Endodermal cell (in vitro differentiated cells): ENCODE measurements around the gene RDM1. TPM values are rescaled to one million over a fixed set of nuclear protein-coding genes. Genes with fewer than 3 reads are reported as not detected.

Experiments used
- DNase-seq: peaks from one replicate; pipeline ENCODE4 v3.0.0-alpha.2; 2017
- H3K27ac ChIP-seq: 2 replicates; pipeline ENCODE4 v1.5.1; 2013; ENCODE audit warnings: mild to moderate bottlenecking, low read depth, low read length, moderate library complexity
- H3K27me3 ChIP-seq: 2 replicates; pipeline ENCODE4 v1.6.1; 2013; ENCODE audit warnings: mild to moderate bottlenecking, low read length, moderate library complexity; ENCODE audit not compliant: insufficient read depth, control insufficient read depth, poor library complexity, severe bottlenecking
- H3K36me3 ChIP-seq: 2 replicates; pipeline ENCODE4 v1.7.0; 2013; ENCODE audit warnings: mild to moderate bottlenecking, low read length, moderate library complexity; ENCODE audit not compliant: control insufficient read depth, insufficient read depth
- H3K4me1 ChIP-seq: one replicate; pipeline ENCODE4 v1.7.0; 2013; ENCODE audit warnings: low read length; ENCODE audit not compliant: control insufficient read depth, insufficient read depth
- H3K4me3 ChIP-seq: 2 replicates; pipeline ENCODE4 v1.5.1; 2013; ENCODE audit warnings: mild to moderate bottlenecking, low read length, moderate library complexity
- H3K9ac ChIP-seq: 2 replicates; pipeline ENCODE4 v1.6.1; 2013; ENCODE audit warnings: mild to moderate bottlenecking, low read length, moderate library complexity; ENCODE audit not compliant: poor library complexity, severe bottlenecking; ENCODE audit errors: extremely low read depth
- H3K9me3 ChIP-seq: 2 replicates; pipeline ENCODE4 v1.6.1; 2013; ENCODE audit warnings: mild to moderate bottlenecking, low read length, moderate library complexity; ENCODE audit not compliant: control insufficient read depth
- H3K27ac Mint-ChIP-seq: 2 replicates; pipeline ENCODE4 v1.8.0; 2020; ENCODE audit warnings: mixed read lengths
- H3K27me3 Mint-ChIP-seq: 2 replicates; pipeline ENCODE4 v1.8.0; 2021; ENCODE audit warnings: mild to moderate bottlenecking, mixed read lengths; ENCODE audit not compliant: insufficient read depth
- H3K36me3 Mint-ChIP-seq: 2 replicates; pipeline ENCODE4 v1.8.0; 2020; ENCODE audit warnings: low read depth, mixed read lengths
- H3K4me1 Mint-ChIP-seq: 2 replicates; pipeline ENCODE4 v1.8.0; 2020; ENCODE audit warnings: mixed read lengths
- H3K4me3 Mint-ChIP-seq: 2 replicates; pipeline ENCODE4 v1.8.0; 2020; ENCODE audit warnings: mild to moderate bottlenecking, moderate library complexity, mixed read lengths
- H3K9me3 Mint-ChIP-seq: 2 replicates; pipeline ENCODE4 v1.8.0; 2020; ENCODE audit warnings: mild to moderate bottlenecking, mixed read lengths
- WGBS, 2 experiments: methylation state at CpG; one replicate each; pipeline versions ENCODE4 v1.1.5 to v1.1.7; 2013; ENCODE audit warnings: missing lambda C conversion rate in 2 of 2, mixed read lengths in 1 of 2; ENCODE audit not compliant: insufficient coverage in 1 of 2, insufficient read length in 1 of 2; 5-methylcytosine and 5-hydroxymethylcytosine counted together
- total RNA-seq, 2 donors: library from RNA; stranded (reverse); fragmentation: NEBNext Ultra II Directional in 1 of 2; extraction: Animal tissue kit (Norgen Biotek cat#: 25700) in 1 of 2; gene quantifications; 2 replicates in 1 of 2; 3 replicates in 1 of 2; pipeline ENCODE4 v1.2.1, GENCODE V29; 2021
- TF ChIP-seq, protein P1 (sequence below): fragments of 200-600 bp; sonication (generic); conservative IDR thresholded peaks from 2 replicates; pipeline ENCODE4 v1.5.0; 2021; ENCODE audit warnings: antibody characterized with exemption, mild to moderate bottlenecking

RDM1 gene
- total RNA-seq, 2 donors from 2014 or later, result 5.3 to 14.2 TPM

DNA sequence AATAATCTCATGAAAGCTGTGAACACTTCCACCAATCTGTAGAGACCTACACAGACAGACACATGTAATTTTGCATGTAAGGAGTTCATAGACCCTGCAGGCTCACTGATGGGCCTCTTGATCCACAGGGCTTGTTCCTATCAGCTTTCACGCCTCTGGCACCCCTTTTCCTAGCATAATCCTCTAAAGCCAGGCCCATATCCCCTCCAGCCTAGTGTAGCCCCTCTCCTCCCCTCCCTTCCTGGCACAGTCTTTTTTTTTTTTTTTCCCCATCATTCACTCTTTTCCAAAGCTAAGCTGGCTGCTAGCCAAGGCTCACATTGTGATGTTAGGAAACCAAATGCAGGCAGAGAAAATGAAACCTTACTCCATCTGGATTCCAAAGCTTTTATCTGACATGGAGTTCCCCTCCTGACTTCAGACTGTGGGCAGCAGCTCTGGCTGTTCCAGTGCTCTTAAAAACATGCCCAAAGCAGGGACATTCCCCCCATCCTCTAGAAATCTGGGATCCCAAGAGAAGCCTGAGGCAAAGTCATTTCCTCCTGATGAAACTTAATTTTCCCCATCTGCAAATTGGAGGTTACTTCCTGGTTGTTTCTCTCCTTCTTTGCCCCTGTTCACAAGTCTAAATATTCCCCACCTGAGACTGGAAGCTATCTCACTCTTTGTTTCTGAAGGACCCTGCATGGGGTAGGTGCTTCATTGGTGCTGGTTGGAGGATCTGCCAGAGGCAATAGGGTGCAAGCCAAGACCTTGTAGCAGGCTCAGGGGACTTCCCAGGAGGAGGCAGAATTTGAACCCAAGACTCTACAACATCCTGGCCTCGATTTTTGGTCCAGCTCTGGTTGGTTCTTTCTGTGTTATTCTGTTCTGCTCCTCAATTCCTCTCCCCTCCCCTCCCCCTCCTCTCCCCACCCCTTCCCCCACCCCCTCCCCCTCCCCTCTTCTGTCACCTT lies 40.5 kb downstream of the RDM1 start:
- 80% methylated on average over 1 to 2 of the region's 2 CpGs for WGBS, 2 experiments
- Histone ChIP-seq H3K4me1 (peaks cover 2% of the 10 kb centered on the region), H3K36me3 (no peaks in the 10 kb centered on the region), H3K4me3 (no peak overlapping the region), H3K27ac (no peak overlapping the region), H3K9ac (no peak overlapping the region), H3K27me3 (no peaks in the 10 kb centered on the region), H3K9me3 (no peaks in the 10 kb centered on the region)
- TF ChIP-seq, protein P1, sequence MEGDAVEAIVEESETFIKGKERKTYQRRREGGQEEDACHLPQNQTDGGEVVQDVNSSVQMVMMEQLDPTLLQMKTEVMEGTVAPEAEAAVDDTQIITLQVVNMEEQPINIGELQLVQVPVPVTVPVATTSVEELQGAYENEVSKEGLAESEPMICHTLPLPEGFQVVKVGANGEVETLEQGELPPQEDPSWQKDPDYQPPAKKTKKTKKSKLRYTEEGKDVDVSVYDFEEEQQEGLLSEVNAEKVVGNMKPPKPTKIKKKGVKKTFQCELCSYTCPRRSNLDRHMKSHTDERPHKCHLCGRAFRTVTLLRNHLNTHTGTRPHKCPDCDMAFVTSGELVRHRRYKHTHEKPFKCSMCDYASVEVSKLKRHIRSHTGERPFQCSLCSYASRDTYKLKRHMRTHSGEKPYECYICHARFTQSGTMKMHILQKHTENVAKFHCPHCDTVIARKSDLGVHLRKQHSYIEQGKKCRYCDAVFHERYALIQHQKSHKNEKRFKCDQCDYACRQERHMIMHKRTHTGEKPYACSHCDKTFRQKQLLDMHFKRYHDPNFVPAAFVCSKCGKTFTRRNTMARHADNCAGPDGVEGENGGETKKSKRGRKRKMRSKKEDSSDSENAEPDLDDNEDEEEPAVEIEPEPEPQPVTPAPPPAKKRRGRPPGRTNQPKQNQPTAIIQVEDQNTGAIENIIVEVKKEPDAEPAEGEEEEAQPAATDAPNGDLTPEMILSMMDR, result no peak
- DNase-seq, result no peak
- no peaks in the 10 kb centered on the region for H3K36me3 Mint-ChIP-seq
- H3K9me3 Mint-ChIP-seq, result no peaks in the 10 kb centered on the region
- no peaks in the 10 kb centered on the region for H3K27me3 Mint-ChIP-seq
- no peak overlapping the region for H3K4me3 Mint-ChIP-seq
- H3K27ac Mint-ChIP-seq, result no peak overlapping the region
- peaks cover 23% of the 10 kb centered on the region for H3K4me1 Mint-ChIP-seq

DNA sequence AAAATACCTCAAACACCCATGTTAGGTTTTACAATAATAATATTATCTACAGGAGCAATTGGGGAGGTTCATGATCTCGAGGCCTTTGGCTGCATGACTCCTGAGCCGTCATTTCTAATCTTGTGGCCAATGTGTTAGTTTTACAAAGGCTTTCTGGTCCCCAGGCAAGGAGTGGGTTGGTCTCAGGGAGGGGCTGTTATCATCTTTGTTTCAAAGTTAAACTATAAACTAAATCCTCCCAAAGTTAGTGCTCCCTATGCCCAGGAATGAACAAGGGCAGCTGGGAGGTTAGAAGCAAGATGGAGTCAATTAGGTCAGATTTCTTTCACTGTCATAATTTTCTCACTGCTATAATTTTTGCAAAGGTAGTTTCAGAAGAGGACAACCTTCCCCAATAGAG lies 41.3 kb downstream of the RDM1 start:
- H3K9me3 ChIP-seq, result no peaks in the 10 kb centered on the region
- H3K36me3 ChIP-seq, result no peaks in the 10 kb centered on the region
- H3K9ac ChIP-seq, result no peak overlapping the region
- no peaks in the 10 kb centered on the region for H3K36me3 Mint-ChIP-seq
- H3K4me1 ChIP-seq, result peaks cover 2% of the 10 kb centered on the region
- WGBS, 2 experiments, result 95% methylated on average over 2 of the region's 2 CpGs; no CpG with 5 or more reads in 1 of the 2 experiments
- no peak overlapping the region for H3K27ac ChIP-seq
- H3K4me3 ChIP-seq, result no peak overlapping the region
- no peak overlapping the region for H3K4me3 Mint-ChIP-seq
- H3K27ac Mint-ChIP-seq, result no peak overlapping the region
- H3K9me3 Mint-ChIP-seq, result no peaks in the 10 kb centered on the region
- peaks cover 23% of the 10 kb centered on the region for H3K4me1 Mint-ChIP-seq
- TF ChIP-seq, protein P1, result no peak
- H3K27me3 Mint-ChIP-seq, result no peaks in the 10 kb centered on the region
- DNase-seq, result no peak
- no peaks in the 10 kb centered on the region for H3K27me3 ChIP-seq

DNA sequence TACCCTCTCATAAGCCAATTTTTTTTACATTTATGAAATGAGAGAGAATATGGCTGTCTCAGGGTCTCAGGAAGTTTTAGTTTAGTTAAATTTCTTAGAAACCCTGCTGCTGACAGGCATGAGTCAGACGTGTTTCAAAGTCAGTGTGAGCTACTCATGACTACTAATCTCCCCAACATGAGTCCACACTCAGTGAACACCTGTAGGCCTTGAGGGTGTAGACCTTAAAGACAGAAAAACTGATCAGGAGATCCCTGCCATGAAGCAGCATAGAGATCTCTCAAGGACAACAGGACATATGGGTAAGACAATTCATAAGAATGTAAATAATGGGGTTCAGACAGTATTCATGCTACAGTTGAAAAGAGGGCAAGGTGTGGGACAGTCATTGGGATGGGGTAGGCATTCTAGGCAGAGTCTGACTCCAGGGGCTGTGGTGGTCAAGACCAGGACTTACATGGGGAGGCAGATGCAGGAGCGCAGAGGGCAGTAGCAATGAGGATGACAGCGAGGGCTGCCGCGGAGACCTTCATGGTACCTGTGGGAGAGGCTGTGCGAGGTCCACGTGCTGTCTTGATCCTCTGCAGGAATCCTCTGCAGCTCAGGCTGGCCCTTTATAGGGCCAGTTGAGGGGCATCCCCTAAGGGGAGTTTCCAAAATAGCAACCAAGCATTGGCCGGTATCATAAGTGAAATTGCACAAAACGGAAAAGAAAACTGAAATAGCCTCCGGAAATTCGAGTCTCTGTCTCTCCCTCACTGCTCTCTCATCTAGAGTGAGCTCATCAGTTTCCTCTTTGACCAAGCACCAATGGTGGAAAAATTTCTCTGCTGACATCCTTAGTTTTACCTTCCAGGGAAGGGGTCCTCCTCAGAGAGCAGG lies 50.6 kb downstream of the RDM1 start, which contains the start of gene CCL5:
TSS of gene CCL5 (minus strand) at position 588 of the 882 bp plus-strand sequence.
- no peaks in the 10 kb centered on the region for H3K4me1 Mint-ChIP-seq
- TF ChIP-seq, protein P1, result no peak
- H3K27ac ChIP-seq, result no peak within 1 kb of the TSS
- no peaks in the 10 kb centered on the region for H3K9me3 ChIP-seq
- peaks cover 2% of the 10 kb centered on the region for H3K27me3 Mint-ChIP-seq
- H3K27me3 ChIP-seq, result no peaks in the 10 kb centered on the region
- H3K36me3 ChIP-seq, result no peaks in the 10 kb centered on the region
- H3K27ac Mint-ChIP-seq, result no peak within 1 kb of the TSS
- no peak within 1 kb of the TSS for H3K4me3 Mint-ChIP-seq
- no peak within 1 kb of the TSS for H3K4me3 ChIP-seq
- no peak within 1 kb of the TSS for H3K9ac ChIP-seq
- H3K36me3 Mint-ChIP-seq, result no peaks in the 10 kb centered on the region
- no peaks in the 10 kb centered on the region for H3K9me3 Mint-ChIP-seq
- no peak for DNase-seq
- 91 to 93% methylated on average over 11 of the region's 11 CpGs for WGBS, 2 experiments
- H3K4me1 ChIP-seq, result no peaks in the 10 kb centered on the region
